Measurements from ENCODE around the gene SH3RF3. TPM values are rescaled to one million over a fixed set of nuclear protein-coding genes. Genes with fewer than 3 reads are reported as not detected.

Gene SH3RF3
- total RNA-seq, 3 donors from 2014 or later (not counting 1 experiment from before 2014, with no cell fraction given), result 0.23 to 0.61 (median 0.34) TPM

DNA sequence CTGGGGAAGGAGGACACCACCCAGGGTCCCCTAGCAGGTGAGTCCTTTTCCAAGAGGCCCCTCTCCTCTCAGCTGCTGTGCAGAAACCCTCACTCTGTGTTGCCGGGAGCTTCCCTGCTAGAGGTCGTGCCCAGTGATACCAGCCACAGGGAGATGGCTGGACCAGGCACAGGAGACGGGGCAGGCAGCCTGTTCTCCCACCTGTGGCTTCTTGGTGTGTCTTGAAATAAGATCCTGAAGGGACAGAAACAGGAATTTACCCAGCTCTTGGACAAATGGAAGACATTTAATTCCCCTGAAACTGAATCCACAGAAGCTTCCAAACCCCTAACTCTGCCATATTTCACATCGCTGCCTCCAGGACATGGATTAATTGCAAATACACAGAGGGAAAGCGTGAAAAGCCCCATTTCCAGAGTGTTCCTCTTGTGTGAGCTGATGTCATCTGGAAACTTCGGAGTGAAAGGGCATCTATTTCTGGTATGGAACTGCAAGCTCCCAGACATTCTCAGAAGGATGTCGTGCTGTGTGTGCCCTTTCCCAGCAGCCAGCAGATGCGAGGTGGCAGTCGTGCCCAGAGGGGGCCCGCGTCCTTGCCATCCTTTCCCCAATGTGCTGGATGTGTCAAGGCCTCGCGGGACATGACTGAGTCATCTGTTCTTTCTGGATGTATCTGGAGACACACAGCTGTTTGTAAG is 307.0 kb downstream of the SH3RF3 start:
- Mint-ChIP-seq H3K4me1 (no peaks in the 10 kb centered on the region), H3K27ac (no peak overlapping the region), H3K9me3 (peaks cover 0 to 4% of the 10 kb centered on the region in 2 donors), H3K27me3 (ENCODE audit: low read depth in 2 of 2) (peaks cover 9 to 11% of the 10 kb centered on the region in 2 donors), H3K36me3 (peaks cover 1% of the 10 kb centered on the region), H3K4me3 (no peak overlapping the region)
- Histone ChIP-seq H3K9me3 (ENCODE audit: control insufficient read depth, insufficient read depth, low read length) (no peaks in the 10 kb centered on the region), H3K27me3 (ENCODE audit: control insufficient read depth, insufficient read depth, low read length) (no peaks in the 10 kb centered on the region), H3K4me1 (ENCODE audit: control insufficient read depth, insufficient read depth, low read length) (no peaks in the 10 kb centered on the region), H3K4me3 (ENCODE audit: low read length) (no peak overlapping the region), H3K36me3 (ENCODE audit: control insufficient read depth, insufficient read depth, low read length) (no peaks in the 10 kb centered on the region), H3K27ac (ENCODE audit: low read length) (no peak overlapping the region)
- WGBS (ENCODE audit: insufficient coverage), result 91% methylated on average over 13 of the region's 13 CpGs
- ATAC-seq, result no peak
- intact Hi-C loops (cut with micrococcal nuclease), result no loop called here
- TF ChIP-seq, protein P1, sequence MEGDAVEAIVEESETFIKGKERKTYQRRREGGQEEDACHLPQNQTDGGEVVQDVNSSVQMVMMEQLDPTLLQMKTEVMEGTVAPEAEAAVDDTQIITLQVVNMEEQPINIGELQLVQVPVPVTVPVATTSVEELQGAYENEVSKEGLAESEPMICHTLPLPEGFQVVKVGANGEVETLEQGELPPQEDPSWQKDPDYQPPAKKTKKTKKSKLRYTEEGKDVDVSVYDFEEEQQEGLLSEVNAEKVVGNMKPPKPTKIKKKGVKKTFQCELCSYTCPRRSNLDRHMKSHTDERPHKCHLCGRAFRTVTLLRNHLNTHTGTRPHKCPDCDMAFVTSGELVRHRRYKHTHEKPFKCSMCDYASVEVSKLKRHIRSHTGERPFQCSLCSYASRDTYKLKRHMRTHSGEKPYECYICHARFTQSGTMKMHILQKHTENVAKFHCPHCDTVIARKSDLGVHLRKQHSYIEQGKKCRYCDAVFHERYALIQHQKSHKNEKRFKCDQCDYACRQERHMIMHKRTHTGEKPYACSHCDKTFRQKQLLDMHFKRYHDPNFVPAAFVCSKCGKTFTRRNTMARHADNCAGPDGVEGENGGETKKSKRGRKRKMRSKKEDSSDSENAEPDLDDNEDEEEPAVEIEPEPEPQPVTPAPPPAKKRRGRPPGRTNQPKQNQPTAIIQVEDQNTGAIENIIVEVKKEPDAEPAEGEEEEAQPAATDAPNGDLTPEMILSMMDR (IDR thresholded peaks at IDR 0.05), result no peak
- no peak for DNase-seq

DNA sequence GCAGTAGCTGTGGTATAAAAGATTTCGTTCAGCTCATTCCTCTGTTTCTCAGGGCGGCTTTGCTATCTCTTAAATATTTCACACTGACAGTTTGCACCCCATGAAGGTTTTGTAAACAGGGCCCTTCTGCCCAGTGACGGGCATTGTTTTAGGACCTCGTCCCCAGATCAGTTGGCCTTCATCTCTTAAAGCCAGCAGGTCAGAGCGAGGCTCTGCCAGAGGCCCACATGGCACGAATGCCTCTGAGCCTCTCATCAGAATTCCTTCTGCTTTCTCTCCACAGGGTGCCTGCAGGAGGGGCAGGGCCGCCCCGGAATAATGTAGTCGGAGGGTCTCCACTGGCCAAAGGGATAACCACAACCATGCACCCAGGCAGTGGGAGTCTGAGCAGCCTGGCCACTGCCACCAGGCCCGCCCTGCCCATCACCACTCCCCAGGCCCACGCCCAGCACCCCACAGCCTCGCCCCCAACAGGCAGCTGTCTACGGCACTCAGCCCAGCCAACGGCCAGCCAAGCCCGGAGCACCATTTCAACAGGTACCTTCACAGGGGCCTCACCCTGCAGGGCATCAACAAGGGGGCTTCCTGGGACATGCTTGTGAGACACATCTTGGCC is 307.7 kb downstream of the SH3RF3 start:
- Mint-ChIP-seq H3K4me1 (no peaks in the 10 kb centered on the region), H3K9me3 (peaks cover 3 to 9% of the 10 kb centered on the region in 2 donors), H3K27me3 (ENCODE audit: low read depth in 2 of 2) (peaks cover 15 to 16% of the 10 kb centered on the region in 2 donors), H3K27ac (no peak overlapping the region), H3K36me3 (peaks cover 8% of the 10 kb centered on the region), H3K4me3 (no peak overlapping the region)
- no peaks in the 10 kb centered on the region for H3K9me3 ChIP-seq (ENCODE audit: control insufficient read depth, insufficient read depth, low read length)
- H3K27ac ChIP-seq (ENCODE audit: low read length), result no peak overlapping the region
- no peaks in the 10 kb centered on the region for H3K36me3 ChIP-seq (ENCODE audit: control insufficient read depth, insufficient read depth, low read length)
- H3K4me3 ChIP-seq (ENCODE audit: low read length), result no peak overlapping the region
- intact Hi-C loops (cut with micrococcal nuclease), result no loop called here
- no peaks in the 10 kb centered on the region for H3K27me3 ChIP-seq (ENCODE audit: control insufficient read depth, insufficient read depth, low read length)
- TF ChIP-seq, protein P1 (IDR thresholded peaks at IDR 0.05), result no peak
- DNase-seq, result no peak
- no peak for ATAC-seq
- 91% methylated on average over 15 of the region's 15 CpGs for WGBS (ENCODE audit: insufficient coverage)
- H3K4me1 ChIP-seq (ENCODE audit: control insufficient read depth, insufficient read depth, low read length), result no peaks in the 10 kb centered on the region

DNA sequence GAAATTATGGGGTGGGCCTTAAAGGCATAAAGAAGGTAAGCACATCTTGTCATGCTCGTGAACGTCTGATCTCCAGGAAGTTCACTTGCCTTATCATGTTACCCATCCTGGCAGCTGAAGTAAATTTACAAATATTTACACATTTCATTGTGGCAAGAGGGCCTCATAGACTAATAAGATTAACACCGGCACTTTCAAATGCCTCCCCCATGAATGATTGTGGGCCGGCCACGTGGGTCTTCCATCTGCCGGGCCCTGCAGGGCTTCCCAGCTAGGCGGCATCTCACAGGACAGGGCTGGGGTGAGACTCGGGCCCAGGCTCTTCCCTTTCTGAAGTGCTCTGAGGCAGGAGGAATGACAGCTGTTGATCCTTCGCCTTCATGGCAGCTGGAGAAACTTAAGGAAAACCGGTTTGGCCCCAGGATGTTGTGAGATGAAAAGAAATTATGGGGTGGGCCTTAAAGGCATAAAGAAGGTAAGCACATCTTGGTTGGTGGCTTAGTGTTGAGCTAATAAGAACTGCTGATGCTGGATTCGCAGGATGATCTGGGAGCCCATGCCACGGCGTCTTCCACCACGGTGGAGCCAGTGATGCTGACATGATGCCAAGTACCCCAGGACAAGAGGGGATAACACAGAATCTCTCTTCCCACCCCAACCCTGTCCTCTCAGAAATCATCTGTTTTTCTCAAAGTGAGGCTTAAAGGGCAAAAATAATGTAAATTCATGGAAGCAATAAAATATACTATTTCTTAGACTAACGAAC is 308.5 kb downstream of the SH3RF3 start:
- no peak for DNase-seq
- Mint-ChIP-seq H3K4me1 (no peaks in the 10 kb centered on the region), H3K27ac (no peak overlapping the region), H3K27me3 (ENCODE audit: low read depth in 2 of 2) (peaks cover 16 to 17% of the 10 kb centered on the region in 2 donors), H3K36me3 (peaks cover 9% of the 10 kb centered on the region), H3K9me3 (peaks cover 6 to 12% of the 10 kb centered on the region in 2 donors), H3K4me3 (no peak overlapping the region)
- H3K36me3 ChIP-seq (ENCODE audit: control insufficient read depth, insufficient read depth, low read length), result no peaks in the 10 kb centered on the region
- H3K4me3 ChIP-seq (ENCODE audit: low read length), result no peak overlapping the region
- no peaks in the 10 kb centered on the region for H3K4me1 ChIP-seq (ENCODE audit: control insufficient read depth, insufficient read depth, low read length)
- ATAC-seq, result no peak
- H3K27ac ChIP-seq (ENCODE audit: low read length), result no peak overlapping the region
- 93% methylated on average over 15 of the region's 15 CpGs for WGBS (ENCODE audit: insufficient coverage)
- no peaks in the 10 kb centered on the region for H3K9me3 ChIP-seq (ENCODE audit: control insufficient read depth, insufficient read depth, low read length)
- intact Hi-C loops (cut with micrococcal nuclease), result no loop called here
- no peaks in the 10 kb centered on the region for H3K27me3 ChIP-seq (ENCODE audit: control insufficient read depth, insufficient read depth, low read length)
- TF ChIP-seq, protein P1 (IDR thresholded peaks at IDR 0.05), result no peak
